GM23338 (cell line): ENCODE results near the gene ZNG1C. TPM values are rescaled to one million over a fixed set of nuclear protein-coding genes. Genes with fewer than 3 reads are reported as not detected.

Source experiments
- polyA plus RNA-seq: library from polyadenylated mRNA; unstranded; fragments of >200 nt; fragmentation: Nextera tagmentation; extraction: Ambion mirVana; gene quantifications from 2 replicates; pipeline ENCODE4 v1.2.1, GENCODE V29; 2016
- total RNA-seq: library from RNA; depleted of rRNA; stranded (reverse); fragments of >200 nt; shearing (Covaris generic); gene quantifications from 2 replicates; pipeline ENCODE4 v1.2.3, GENCODE V29; 2014; rRNA removed

ZNG1C gene
- total and polyA plus RNA-seq, 2 experiments from 2014 or later, result 23.4 to 49.5 TPM

Other genes with a start within 250 kb of the ZNG1C start
- not detected in 2 replicates for gene FOXD4L3, start 60.9 kb downstream of the ZNG1C start, total RNA-seq
- not detected in 2 replicates for gene FOXD4L3, start 60.9 kb downstream of the ZNG1C start, polyA plus RNA-seq
- gene PGM5, start 114.6 kb downstream of the ZNG1C start, total RNA-seq, result not detected in 2 replicates
- not detected in 2 replicates for gene PGM5, start 114.6 kb downstream of the ZNG1C start, polyA plus RNA-seq